GM18507 (cell line): ENCODE results near the gene MAP2K2.
A peak's percentile ranks its signal among the peaks of the same experiment; 100 is the strongest.

ENCODE experiments used
- DNase-seq: peaks from one replicate; pipeline ENCODE4 v3.0.0; 2011; ENCODE audit warnings: low read depth; ENCODE audit not compliant: insufficient read length; ENCODE audit errors: extremely low spot score
- FAIRE-seq: peaks from 2 replicates; lab custom pipeline; 2011; peaks lifted over from hg19 to GRCh38; lab: Jason Lieb, UNC

Gene MAP2K2

DNA sequence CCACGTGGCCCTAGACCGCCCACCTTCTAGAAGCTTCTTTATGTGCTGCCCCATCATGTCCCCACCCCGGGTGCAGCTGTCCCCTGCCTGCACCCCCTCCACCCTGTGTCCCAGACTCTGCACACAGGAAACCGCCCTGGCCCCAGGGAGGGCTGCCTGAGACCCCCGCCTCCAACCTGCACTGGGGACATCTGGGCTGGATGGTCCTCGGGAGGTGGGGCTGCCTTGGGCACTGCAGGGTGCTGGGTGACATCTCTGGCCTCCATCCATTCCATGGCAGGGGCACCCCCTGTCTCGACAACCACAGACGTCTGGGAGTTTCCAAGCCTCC lies 39.4 kb downstream of the MAP2K2 start:
- DNase-seq (no peak), FAIRE-seq (no peak)

DNA sequence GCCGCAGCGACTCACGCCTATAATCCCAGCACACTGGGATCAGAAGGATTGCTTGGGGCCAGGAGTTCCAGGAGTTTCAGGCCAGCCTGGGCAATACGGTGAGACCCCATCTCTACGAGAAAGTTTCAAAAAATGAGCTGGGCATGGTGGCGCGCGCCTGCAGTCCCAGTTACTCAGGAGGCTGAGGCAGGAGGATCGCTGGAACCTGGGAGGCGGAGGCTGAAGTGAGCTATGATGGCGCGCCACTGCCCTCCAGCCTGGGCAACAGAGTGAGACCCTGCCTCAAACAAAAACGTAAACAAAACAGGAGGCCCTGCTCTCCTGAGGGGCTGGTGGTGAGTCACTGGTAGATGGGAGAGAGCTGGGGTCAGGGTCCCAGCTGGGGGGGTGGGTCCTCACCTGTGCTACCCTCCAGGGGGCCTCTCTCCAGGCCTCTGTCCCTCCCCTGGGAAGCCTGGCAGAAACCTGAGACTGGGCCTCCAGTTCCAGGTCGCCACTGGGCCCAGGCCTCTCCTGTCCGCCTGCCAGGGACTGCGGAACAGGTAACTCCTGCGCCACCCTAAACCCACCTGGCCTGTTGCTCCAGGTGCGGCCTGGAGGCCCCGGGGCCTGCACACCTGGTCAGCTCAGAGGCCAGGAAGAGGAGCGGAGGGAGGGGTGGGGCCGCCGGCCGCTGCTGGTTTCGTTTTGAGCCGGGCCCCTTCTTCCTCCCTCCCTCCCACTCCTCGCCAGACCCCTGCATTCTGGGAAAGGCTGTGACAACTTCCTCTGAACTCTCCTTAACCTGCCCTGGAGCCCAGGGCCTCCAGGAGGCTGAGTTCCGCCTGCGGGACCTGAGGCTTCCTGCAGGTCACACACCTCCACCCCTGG lies 40.0 kb downstream of the MAP2K2 start:
- peak; percentile 69 for FAIRE-seq

DNA sequence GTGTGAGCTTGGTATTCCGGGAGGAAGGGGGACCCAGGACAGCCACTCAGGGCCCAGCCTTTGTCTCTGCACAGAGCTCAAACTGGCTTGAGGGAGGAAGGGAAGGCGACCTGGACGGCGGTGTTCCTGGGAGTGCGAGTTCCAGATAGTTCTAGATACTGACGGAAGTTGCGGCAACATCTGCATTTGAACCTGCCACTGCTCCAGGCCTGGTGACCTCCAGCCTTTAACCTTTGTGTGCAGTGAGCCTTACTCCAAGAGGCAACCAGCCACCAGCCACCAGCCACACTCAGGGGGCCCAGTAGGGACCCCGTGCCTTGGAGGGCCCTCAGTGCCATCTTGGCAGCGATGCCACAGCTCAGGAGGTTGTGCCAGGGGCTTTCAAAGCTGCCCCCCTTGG lies 41.8 kb downstream of the MAP2K2 start:
- FAIRE-seq: no peak
- no peak for DNase-seq

More for the DNA sequence above, 40.0 kb downstream of the MAP2K2 start:
- DNase-seq: no peak

DNA sequence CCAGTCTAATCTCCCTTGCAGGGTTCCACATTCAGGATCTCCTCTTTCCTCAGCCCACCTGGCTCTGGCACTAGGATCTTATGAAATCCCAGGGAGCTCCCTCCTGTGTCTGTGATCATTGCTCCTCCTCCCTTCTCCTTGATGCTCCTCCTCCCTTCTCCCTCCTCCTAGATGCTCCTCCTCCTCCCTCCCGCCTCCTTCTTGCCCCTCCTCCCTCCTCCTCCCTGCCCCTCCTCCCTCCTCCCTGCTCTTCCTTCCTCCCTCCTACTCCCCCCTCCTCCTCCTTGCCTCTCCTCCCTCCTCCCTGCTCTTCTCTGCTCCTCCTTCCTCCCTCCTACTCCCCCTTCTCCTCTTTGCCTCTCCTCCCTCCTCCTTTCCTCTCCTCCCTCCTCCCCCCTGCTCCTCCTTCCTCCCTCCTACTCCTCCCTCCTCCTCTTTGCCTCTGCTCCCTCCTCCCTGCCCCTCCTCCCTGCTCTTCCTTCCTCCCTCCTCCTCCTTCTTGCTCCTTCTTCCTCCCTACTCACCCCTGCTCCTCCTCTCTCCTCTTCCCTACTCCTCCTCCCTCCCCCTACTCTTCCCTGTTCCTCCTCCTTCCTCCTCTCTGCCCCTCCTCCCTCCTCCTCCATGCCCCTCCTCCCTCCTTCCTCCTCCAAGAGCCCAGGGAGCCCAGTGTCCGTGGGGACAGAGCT lies 42.3 kb downstream of the MAP2K2 start:
- FAIRE-seq: no peak
- DNase-seq: no peak

DNA sequence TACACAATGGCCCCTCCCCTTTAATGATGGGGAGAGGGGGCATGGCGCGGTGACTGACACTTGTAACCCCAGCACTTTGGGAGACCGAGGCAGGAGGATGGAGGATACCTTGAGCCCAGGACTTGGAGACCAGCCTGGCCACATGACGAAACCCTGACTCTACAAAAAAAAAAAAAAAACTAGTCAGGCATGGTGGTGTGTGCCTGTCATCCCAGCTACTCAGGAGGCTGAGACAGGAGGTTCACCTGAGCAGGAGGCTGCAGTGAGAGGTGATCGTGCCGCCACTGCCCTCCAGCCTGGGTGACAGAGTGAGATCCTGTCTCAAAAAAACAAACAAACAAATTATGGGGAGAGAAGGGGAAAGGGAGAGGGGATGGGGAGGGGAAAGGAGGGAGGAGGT lies 43.4 kb downstream of the MAP2K2 start:
- FAIRE-seq: no peak
- DNase-seq: no peak

DNA sequence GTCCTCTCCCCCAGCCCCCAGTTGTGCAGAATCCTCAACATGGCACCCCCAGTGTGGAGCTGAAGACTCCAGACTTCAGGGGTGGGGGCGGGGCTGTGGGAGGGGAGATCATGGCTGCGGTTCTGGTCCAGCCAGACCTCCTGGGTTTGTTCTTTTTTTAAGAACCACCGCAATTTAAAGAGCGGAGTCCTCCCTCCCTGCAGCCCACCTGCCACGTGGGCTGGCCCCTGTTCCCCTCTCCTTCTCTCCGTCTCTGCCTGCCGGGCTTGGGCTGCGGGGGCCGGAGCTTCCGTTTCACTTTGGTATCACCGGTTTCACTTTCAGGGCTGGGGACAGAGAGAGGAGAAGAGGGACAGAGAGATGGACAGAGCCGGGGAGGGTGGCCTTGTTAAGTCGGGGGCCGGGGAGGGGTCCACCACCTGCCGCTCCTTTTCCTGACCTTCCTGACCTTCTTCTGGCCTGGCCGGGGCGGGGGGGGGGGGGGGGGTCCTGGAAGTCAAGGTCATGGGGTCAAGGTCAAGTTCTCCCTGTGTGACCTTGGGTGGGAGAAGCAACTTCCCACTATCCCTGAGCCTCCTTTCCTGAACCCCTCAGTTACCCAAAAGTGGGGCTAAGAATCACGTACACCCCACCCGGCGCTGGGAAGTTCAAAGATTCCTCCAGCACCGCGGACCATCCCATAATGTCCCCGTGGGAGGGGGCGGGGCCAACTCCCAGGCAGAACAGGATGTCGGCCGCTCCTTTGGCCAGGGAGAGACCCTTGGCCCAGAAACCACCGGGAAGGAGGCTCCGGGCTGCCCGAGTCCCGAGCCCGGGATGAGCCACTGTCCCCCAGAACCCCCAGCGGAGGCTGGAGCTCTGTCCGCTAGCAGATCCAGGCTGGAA lies 45.9 kb downstream of the MAP2K2 start:
- DNase-seq (peak; percentile 71), FAIRE-seq (peak; percentile 93)

DNA sequence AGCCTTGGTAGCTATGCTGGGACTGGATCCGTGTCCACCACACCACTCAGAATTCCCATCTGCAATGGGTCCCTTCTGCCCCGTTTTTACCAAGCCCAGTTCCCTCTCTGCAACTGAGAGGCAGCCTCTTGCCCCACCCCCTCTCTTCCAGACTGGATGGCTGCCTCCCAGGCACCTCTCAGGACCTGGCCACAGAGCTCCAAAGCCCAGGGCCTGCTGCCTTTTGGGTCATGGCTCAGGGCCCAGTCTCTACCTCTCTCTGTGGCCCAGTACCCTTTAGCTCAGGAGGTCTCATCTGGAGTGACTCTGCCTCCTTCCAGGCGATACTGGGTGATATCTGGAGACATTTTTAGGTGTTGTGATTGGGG lies 46.9 kb downstream of the MAP2K2 start:
- FAIRE-seq (no peak), DNase-seq (no peak)

DNA sequence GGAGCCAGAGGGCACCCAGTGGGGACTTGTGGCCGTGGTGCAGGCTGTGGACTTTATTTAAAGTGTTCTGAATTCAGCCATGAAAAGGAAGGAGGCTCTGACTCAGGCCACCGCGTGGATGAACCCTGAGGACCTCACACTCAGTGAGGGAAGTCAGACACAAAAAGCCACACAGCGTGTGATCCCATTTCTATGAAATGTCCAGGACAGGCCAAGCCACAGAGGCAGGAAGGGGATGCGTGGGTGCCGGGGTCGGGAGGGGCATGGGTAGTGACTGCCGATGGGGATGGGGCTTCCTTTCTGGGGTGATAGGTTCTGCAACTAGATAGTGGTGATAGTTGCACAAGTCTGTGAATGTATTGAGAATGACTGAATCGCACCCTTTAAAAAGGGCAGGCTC lies 48.5 kb downstream of the MAP2K2 start:
- DNase-seq (no peak), FAIRE-seq (no peak)

DNA sequence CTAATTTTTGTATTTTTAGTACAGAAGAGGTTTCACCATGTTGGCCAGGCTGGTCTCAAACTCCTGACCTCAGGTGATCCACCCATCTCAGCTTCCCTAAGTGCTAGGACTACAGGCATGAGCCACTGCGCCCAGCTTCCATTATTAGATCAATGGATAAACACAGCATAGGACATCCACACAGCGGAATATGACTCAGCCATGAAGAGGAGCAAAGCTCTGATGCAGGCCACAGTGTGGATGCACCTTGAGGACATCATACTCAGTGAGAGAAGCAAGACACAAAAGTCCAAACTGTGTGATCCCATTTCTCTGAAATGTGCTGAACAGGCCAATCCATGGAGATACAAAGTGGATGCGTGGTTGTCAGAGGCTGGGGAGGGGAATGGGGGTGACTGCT lies 52.3 kb downstream of the MAP2K2 start:
- no peak for FAIRE-seq
- DNase-seq: no peak

DNA sequence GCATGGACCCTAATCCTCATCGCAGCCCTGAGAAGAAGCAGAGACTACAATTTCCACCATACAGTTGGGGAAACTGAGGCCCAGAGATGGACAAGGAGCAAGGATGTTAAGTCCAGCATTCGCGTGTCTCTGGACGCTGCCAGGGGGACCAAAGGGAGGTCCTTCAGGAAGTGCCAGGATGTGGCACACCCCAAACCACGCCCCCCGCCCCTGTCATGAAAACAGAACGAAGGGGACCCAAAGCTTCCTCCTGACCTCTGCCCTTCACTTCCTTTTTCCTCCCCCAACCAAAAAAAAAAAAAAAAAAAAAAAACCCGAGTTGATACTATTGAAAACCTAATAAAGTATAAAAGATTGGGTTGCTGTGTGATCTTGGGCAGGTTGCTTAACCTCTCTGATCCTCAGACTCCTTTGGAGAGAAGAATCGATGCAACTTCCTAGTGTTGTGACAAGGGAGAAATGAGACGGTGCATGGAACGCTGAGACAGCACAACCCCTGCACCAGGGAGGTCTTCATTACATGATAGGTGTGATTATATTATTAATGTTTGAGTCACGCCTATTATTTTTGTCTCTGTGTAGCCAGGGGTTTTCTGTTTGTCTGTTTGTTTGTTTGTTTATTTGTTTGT lies 54.5 kb downstream of the MAP2K2 start:
- DNase-seq (no peak), FAIRE-seq (no peak)

DNA sequence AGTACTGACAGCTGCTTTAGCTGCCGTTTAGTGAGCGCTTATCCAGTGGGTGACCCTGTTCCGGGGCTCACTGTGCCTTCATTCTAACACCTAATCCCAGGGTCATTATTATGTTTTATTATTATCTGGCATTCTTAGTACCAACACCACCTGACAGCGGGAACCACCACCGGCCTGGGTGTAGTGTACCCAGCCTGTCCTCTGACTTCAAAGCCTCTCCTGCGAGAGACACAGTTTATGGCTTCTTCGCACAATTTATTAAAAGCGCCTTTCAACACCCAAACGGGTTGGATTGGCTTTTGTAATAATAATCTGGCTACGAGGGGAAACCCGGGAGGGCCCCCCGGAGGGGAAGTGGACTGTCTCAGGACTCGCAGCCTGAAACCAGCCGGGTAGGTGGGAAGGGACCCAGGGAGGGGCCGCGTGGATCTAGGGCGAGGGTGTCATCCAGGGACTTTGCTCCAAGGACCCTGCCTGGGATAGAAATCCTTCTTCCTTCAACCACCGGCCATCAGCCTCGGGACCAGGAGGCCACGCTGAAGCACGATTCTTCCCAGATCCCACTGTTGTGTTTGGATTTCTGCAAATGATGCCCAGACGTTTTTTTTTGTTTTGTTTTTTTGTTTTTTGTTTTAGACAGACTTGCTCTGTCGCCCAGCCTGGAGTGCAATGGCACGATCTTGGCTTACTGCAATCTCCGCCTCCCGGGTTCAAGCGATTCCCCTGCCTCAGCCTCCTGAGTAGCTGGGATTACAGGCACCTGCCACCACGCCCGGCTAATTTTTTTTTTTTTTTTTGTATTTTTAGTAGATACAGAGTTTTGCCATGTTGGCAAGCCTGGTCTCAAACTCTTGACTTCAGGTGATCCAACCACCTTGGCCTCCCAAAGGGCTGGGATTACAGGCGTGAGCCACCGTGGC lies 55.6 kb downstream of the MAP2K2 start:
- peak; percentile 36 for FAIRE-seq
- no peak for DNase-seq

DNA sequence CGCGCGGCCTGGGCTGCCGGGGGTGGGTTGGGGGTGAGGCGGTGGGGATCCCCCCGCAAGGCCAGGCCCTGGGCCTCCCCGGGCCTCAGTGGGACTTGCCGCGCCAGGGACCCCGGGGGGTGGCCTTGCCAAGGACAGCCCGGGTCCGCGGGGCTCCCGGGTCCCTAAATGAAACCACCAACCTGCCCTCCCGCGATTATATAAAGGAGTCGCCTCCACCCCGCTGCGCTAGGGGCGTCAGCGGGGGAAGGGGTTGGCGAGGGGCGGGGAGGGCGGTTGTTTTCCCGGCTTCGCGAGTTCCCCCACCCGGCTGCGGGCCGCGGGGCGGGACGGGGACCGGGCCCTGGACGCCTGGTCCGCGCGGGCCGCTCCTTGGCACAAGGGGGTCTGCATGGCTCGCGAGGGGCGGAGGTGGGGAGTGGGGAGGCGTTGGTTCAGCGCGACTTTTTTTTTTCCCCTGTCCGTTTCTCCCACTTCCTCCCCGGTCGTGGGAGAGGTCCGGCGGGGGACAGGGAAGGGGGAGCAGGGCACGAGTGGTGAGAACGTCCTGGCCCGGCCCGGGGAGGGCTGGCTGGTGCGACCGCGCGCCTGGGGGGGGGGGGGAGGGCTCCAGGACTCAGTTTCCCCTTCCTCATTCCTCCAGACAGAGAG lies 56.4 kb downstream of the MAP2K2 start:
- DNase-seq (no peak), FAIRE-seq (no peak)

DNA sequence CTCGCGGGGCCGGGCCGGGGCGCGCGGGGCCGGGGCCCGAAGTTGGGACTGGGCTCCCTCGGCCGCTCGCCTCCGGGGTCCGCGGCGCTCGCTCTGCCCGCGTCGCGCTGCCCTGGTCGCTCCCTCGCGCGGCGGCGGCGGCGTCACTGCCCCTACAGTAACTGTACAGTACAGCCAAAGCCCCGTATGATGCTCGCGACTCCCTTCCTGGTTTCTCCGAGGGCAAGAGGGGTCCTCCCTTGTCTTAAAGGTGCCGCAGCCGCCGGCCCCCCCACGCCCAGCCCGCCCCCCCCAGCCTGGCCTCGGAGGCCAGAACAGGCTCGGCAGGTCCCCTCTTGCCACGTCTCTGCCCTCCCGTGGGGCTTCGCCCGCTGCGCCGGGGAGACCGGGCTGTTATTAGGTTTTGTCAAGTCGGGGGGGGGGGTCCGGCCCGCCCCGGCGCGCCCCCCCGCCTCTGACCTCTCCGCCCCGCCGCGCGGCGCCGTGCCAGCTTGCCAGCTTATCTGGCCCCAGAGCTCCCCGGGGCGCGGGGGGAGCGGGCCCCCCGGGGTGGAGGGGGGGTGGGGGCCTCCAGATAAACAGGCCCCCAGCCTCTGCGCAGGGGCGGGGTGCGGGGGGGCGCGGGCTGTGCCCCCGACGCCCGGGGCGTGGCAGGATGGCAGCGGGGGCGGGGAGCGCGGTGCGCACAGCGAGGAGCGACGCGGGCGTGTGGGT lies 57.1 kb downstream of the MAP2K2 start, which contains the start of gene ZBTB7A:
TSS of gene ZBTB7A (minus strand) at position 218 of the 714 bp plus-strand sequence. CDS start 11,667 bp downstream, outside the sequence.
- peak; percentile 75 for FAIRE-seq
- no peak for DNase-seq

DNA sequence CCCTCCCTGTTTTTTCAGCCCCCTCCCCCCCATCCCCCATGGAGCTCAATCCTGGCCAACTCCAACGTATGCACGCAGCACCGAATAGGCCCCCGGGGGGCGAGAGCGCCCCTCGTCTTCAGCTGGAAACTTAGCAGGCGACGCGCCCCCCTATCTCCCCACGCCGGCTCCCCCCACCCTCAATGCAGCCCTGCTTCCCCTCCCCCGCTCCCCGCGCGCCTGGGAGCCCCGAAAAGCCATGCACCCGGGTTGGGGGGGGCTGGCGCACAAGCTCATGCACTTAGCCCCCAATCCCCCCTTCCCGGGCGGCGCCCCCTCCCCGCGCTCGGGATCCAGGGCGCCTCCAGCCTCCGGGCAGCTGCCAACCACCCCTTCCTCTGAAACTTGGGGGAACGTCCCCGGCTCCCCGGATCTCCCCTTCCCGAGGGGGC lies 57.7 kb downstream of the MAP2K2 start:
- DNase-seq: no peak
- FAIRE-seq: no peak

DNA sequence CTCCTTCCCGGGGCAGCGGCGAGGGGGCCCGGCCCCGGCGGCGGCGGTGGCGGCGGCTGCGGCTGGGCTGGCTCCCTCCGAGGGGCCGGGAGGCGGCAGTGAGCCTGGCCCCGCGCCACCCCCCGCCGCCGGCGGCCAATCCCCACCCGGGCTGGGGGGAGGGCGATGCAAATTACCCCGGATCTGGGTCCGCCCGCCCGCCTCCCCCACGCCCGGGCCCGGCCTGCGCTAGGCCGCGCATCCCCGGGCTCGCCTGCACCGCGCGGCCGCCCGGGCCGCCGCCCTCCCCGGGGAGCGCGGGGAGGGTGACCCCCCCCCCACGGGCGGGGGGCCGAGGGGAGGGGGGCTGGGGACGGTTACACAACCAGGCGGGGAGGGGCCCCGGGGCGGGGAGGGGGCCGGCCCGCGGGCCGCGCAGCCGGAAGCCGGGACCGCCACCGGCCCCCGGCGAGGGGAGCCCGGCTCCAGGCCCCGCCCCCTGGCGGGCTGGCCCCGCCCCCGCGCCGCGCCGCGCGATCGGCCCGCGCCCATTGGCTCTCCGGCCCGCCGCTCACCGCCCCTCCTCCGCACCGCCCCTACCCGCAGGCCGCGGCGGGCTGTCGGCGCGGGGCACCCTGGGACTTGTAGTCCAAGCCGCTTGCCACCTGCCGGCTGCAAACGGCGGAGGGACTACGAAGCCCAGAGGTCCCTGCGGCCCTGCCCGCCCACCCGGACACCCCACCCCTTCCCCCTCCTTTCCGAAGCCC lies 58.3 kb downstream of the MAP2K2 start:
- DNase-seq (peak; percentile 99), FAIRE-seq (peak; percentile 91)

DNA sequence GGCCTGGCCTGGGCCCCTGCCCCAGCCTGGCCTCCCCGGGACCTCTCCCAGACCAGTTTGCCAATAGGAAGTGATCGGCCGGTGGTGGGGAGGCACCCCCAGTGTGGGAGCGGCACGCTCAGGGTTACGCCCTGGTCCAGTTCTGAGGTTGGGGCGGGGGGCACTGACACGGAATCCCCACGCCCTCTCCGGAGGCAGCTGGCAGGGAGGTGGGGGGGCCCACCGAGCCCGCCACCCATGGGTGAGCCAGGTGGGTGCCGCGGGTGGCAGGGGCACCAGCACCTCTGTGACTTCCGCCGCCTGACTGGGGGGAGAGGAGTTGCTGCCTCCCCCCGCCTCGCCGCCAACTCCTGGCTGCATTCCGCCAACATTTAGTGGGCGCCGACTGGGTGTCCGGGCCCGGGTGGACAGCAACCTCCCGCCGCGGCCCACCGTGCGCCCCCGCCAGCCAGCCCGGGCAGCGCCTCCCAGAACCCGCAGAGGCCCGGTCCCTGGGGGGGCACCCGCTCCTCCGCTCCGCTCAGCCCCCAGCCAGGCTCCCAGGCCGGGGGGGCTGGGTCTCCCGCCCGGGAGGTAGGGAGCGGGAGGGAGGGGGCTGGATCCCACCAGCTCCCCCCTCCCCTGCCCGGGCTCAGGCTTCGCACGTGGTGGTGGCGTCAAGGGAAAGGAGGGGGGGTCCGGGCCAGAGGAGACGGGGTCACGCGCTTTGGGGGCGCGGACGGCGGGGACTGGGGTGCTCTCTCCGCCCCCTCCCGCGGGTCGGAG lies 59.2 kb downstream of the MAP2K2 start:
- FAIRE-seq (no peak), DNase-seq (no peak)
